Adrenal gland (tissue), 5 donors: ENCODE data around the gene MOK.
"Not testable (repeated sequence)": the region's sequence is repeated elsewhere in the genome, so short reads cannot be mapped to it uniquely, and the experiment has no call there.

Source experiments
- POLR2A ChIP-seq, 2 donors: fragments of 450-650 bp; IDR thresholded peaks; one replicate each; pipeline ENCODE4 v1.6.1; 2017; ENCODE audit warnings: antibody characterized with exemption in 2 of 2, mild to moderate bottlenecking in 2 of 2, moderate library complexity in 1 of 2
- TF ChIP-seq, protein P1 (sequence below), 6 experiments: fragments of 450-650 bp in 4 of 6; fragments of 200-600 bp in 2 of 6; sonication (generic) in 1 of 6; IDR thresholded peaks; 1 replicate in 5 of 6; 2 replicates in 1 of 6; pipeline versions ENCODE4 v1.5.1 to v1.8.0; 2016 to 2021; ENCODE audit warnings: antibody characterized with exemption in 6 of 6, mild to moderate bottlenecking in 2 of 6, moderate library complexity in 1 of 6
- donor health status: DM: no; HTN: no; CAD: no.

DNA sequence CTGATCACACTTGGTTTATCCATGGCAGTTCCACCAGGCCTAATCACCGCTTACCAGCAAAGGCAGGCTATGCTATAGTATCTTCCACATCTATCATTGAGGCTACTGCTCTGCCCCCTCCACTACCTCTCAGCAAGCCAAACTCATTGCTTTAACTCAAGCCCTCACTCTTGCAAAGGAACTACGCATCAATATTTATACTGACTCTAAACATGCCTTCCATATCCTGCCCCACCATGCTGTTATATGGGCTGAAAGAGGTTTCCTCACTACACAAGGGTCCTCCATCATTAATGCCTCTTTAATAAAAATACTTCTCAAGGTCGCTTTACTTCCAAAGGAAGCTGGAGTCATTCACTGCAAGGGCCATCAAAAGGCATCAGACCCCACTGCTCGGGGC is 61.2 kb downstream of the MOK start:
- TF ChIP-seq, protein P1, sequence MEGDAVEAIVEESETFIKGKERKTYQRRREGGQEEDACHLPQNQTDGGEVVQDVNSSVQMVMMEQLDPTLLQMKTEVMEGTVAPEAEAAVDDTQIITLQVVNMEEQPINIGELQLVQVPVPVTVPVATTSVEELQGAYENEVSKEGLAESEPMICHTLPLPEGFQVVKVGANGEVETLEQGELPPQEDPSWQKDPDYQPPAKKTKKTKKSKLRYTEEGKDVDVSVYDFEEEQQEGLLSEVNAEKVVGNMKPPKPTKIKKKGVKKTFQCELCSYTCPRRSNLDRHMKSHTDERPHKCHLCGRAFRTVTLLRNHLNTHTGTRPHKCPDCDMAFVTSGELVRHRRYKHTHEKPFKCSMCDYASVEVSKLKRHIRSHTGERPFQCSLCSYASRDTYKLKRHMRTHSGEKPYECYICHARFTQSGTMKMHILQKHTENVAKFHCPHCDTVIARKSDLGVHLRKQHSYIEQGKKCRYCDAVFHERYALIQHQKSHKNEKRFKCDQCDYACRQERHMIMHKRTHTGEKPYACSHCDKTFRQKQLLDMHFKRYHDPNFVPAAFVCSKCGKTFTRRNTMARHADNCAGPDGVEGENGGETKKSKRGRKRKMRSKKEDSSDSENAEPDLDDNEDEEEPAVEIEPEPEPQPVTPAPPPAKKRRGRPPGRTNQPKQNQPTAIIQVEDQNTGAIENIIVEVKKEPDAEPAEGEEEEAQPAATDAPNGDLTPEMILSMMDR (IDR thresholded peaks at IDR 0.05): not testable (repeated sequence)
- not testable (repeated sequence) for TF ChIP-seq POLR2A (IDR thresholded peaks at IDR 0.05)
